ENCODE results near the gene TESK2.

TESK2 gene

GRCh38 chr1:45465277-45465676 lies 25.7 kb downstream of the TESK2 start:
- no peak for DNase-seq

- DNase-seq = no peak
These were observed 32.1 kb downstream of the TESK2 start for GRCh38 chr1:45458894-45459293.

- DNase-seq = no peak
These were observed 34.4 kb downstream of the TESK2 start for GRCh38 chr1:45456531-45456930.

GRCh38 chr1:45455162-45455561 lies 35.8 kb downstream of the TESK2 start:
- no peak for DNase-seq

- no peak for DNase-seq
These were observed 36.5 kb downstream of the TESK2 start for GRCh38 chr1:45454464-45454863.

- DNase-seq = no peak
These were observed 38.5 kb downstream of the TESK2 start for GRCh38 chr1:45452503-45452902.

GRCh38 chr1:45448357-45448756 lies 42.6 kb downstream of the TESK2 start:
- DNase-seq = no peak

GRCh38 chr1:45446950-45447672 lies 43.9 kb downstream of the TESK2 start:
- no peak for DNase-seq

GRCh38 chr1:45446530-45446929 lies 44.4 kb downstream of the TESK2 start:
- DNase-seq = no peak

GRCh38 chr1:45444609-45445131 lies 46.3 kb downstream of the TESK2 start:
- DNase-seq = no peak

GRCh38 chr1:45443580-45444446 lies 47.1 kb downstream of the TESK2 start:
- DNase-seq = no peak

GRCh38 chr1:45442272-45442671 lies 48.7 kb downstream of the TESK2 start:
- DNase-seq = no peak

GRCh38 chr1:45437323-45437722 lies 53.6 kb downstream of the TESK2 start:
- DNase-seq = no peak

GRCh38 chr1:45430490-45430889 lies 60.5 kb downstream of the TESK2 start:
- no peak for DNase-seq

GRCh38 chr1:45429561-45430159 lies 61.3 kb downstream of the TESK2 start:
- DNase-seq = no peak

- no peak for DNase-seq
These were observed 66.9 kb downstream of the TESK2 start for GRCh38 chr1:45423906-45424678.

- no peak for DNase-seq
These were observed 69.0 kb downstream of the TESK2 start for GRCh38 chr1:45421935-45422334.

GRCh38 chr1:45414746-45415145 lies 76.2 kb downstream of the TESK2 start:
- DNase-seq = no peak

GRCh38 chr1:45412899-45413298 lies 78.1 kb downstream of the TESK2 start:
- no peak for DNase-seq

- peak; percentile 39 for DNase-seq
These were observed 79.5 kb downstream of the TESK2 start for GRCh38 chr1:45411510-45411899.

- no peak for DNase-seq
These were observed 80.0 kb downstream of the TESK2 start for GRCh38 chr1:45410850-45411509.

GRCh38 chr1:45409276-45409675 lies 81.7 kb downstream of the TESK2 start:
- DNase-seq = no peak
